ENCODE data around the gene RTL10.

The RTL10 gene

GRCh38 chr22:19808873-19809478 lies 45.7 kb downstream of the RTL10 start:
- no peak for DNase-seq (ENCODE audit: low spot score)

- no peak for DNase-seq (ENCODE audit: low spot score)
These were observed 46.5 kb downstream of the RTL10 start for GRCh38 chr22:19807914-19808872.

- DNase-seq (ENCODE audit: low spot score) = no peak
These were observed 47.3 kb downstream of the RTL10 start for GRCh38 chr22:19807161-19807913.

GRCh38 chr22:19806213-19807160 lies 48.2 kb downstream of the RTL10 start:
- no peak for DNase-seq (ENCODE audit: low spot score)

GRCh38 chr22:19805821-19806212 lies 48.9 kb downstream of the RTL10 start:
- DNase-seq (ENCODE audit: low spot score) = no peak

Data from AG08396 (cell line).